Astrocyte of the spinal cord (primary cell): ENCODE data around the gene CWH43.

ENCODE experiments used
- DNase-seq: peaks from one replicate; pipeline ENCODE4 v3.0.0; 2011; ENCODE audit warnings: low read depth, low spot score
- H3K4me3 ChIP-seq: 2 replicates; pipeline ENCODE4 v1.5.1; 2011; ENCODE audit warnings: low read depth, mild to moderate bottlenecking, low read length, moderate library complexity
- CTCF ChIP-seq: IDR thresholded peaks from 2 replicates; pipeline ENCODE4 v1.5.1; 2012; ENCODE audit warnings: low read depth, mild to moderate bottlenecking, low read length, inconsistent platforms
- in situ Hi-C: cut with HindIII; loops from 2 replicates; pipeline ENCODE4 v1.10.0; 2017; ENCODE audit warnings: low sequenced_read_pairs

The CWH43 gene

DNA sequence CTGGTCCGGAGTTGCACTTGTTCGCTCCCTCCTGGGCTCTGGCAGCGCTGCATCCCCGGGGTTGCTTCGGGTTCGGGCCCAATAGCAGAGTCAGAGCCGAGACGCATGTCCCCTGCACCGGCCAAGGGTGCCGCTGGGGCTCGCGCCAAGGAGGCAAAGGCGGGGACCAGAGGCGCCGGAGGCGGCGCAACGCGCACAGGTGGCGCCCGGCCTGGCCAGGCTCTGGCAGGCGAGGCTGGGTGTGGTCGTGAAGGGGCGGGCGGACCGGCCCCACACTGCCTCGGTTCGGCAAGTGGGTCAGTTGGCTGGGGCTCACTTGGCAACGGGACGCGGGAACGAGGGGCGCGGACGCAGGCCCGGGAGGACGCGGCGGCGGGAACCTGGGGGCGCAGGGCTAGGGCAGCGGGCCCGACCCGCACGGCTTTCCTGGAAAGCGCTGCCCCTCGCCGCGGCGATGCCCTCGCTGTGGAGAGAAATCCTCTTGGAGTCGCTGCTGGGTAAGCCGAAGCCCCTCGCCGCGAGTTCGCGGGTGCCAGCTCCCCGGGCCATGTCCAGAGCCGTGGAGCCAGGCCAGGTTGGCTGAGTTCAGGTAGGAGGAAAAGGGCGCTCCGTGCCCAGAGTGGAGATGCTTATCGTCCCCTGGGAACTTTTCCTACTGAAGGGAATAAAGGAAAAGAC is at the start of gene CWH43:
CWH43 (plus strand) TSS at position 300 of the 678 bp plus-strand sequence; CDS start at position 455, 155 bp downstream.
- no peak within 1 kb of the TSS for H3K4me3 ChIP-seq
- no peak for TF ChIP-seq CTCF
- in situ Hi-C loops, result no loop called here
- no peak for DNase-seq

DNA sequence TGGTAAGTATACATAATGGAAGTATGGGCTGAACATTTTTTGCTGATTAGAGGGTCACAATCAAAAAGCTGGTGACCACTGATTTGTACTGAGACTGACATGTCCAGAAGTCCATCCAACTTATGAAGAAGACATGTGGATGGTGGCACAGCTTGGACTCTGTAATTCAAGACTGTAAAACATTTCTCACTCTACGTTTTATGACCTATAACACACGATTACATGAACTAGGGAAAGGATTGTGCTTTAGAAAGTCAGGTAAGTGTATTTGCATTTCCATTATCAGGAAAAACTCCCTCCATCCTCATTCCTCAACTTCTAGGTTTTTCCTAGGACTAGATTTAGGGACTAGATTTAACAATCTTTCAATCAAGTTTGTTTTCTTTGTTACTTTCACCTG is 49.0 kb upstream of the CWH43 start:
- no peak for TF ChIP-seq CTCF
- DNase-seq, result no peak
- in situ Hi-C loops, result no loop called here
- no peak overlapping the region for H3K4me3 ChIP-seq

GRCh38 chr4:48938831-48939230 is 47.2 kb upstream of the CWH43 start:
- TF ChIP-seq CTCF, result no peak
- H3K4me3 ChIP-seq, result no peak overlapping the region
- in situ Hi-C loops, result no loop called here
- DNase-seq, result no peak

DNA sequence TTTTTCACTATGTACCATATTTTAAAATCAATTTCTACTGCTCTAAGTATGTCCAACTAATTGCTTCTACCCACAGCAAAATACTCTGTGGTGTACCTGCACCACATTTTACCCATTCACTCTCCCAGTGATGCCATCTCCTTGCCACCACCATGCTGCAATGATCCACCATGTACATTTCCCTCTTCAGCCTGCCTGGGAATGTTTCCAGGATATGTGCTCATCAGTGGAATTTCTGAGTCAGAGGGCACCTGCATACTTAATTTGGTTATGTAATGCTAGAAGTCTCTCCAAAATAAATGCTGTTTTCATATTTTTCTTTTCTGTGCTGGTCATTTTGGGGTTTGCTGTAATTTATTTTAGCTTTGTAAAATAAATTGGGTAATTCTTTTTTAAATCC is 46.3 kb upstream of the CWH43 start:
- in situ Hi-C loops, result no loop called here
- no peak for TF ChIP-seq CTCF
- DNase-seq, result peak; percentile 94
- no peak overlapping the region for H3K4me3 ChIP-seq

DNA sequence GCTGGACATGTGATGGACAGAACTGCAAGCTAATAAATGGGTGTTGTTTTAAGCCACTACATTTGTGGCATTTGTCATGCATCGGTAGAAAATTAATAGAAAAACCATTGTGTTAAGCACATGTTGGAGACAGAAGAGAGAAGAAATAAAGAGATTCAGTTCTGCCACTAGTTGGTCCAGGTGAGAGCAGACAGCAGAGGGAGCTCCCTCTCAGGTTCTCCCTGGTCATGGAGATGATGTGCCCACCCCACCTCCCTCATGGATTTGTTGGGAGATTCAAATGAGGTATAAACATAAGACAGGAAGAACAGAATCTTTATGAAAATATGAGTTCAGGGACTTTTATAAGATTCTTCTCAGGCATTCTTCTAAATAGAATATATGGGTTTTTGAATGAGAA is 42.7 kb upstream of the CWH43 start:
- peak; percentile 30 for TF ChIP-seq CTCF
- in situ Hi-C loops, result no loop called here
- DNase-seq, result no peak
- H3K4me3 ChIP-seq, result no peak overlapping the region

- in situ Hi-C loops, result no loop called here
- no peak overlapping the region for H3K4me3 ChIP-seq
- peak; percentile 59 for DNase-seq
- no peak for TF ChIP-seq CTCF
Observed at GRCh38 chr4:48944252-48944651, 41.8 kb upstream of the CWH43 start.
